ENCODE results near the gene ALK.

ALK gene

DNA sequence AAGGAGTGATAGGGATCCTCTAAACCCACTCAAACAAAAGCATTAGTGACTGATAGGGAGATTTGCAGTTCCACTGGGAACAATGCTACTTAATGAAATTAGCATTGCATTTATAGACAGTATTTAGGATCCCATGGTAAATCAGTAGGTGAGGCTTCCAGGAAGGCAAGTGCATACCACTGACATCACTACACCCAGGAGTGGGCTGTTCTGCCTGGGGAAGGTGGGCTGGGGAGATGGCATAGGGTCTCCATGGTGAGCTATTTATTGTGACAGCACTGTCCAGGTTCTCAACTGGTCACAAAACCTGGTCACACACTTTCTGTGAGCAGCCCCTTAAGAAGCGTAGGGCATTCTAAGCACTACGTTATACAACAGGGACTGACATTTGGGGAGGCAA, 262.2 kb downstream of the ALK start:
- no peak for DNase-seq (ENCODE audit: low read depth)
- TF ChIP-seq POLR2A (IDR thresholded peaks at IDR 0.05; ENCODE audit: extremely low read depth, insufficient read length), result no peak

DNA sequence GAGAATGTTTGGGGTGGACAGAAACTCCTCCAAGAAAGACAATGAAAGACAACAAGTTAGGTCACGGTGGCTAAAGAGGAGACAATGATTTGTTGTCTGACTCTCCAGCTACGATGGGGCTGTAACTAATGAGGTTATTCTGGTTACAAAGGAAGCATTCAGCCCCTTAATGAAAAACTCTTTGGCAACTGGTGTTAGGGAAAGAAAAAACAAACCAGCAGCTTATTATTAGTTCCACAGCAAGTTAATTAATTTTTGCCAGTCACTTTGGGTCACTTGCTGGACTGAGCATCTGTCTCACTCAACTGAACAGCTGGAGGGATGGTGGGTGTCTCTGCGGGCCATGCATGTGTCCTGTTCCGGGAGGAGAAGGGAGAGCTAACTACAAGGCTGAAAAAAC, 263.7 kb downstream of the ALK start:
- no peak overlapping the region for H3K4me3 ChIP-seq (ENCODE audit: low read depth, low read length)
- TF ChIP-seq POLR2A (IDR thresholded peaks at IDR 0.05; ENCODE audit: extremely low read depth, insufficient read length) (no peak), MAX (IDR thresholded peaks at IDR 0.05; ENCODE audit: low read depth, low read length) (no peak), MYC (IDR thresholded peaks at IDR 0.05; ENCODE audit: low read depth, low read length) (no peak), CTCF (IDR thresholded peaks at IDR 0.05; ENCODE audit: low read depth, low read length) (no peak)
- no peak for DNase-seq (ENCODE audit: low read depth)

More for the DNA sequence above, 262.2 kb downstream of the ALK start:
- H3K4me3 ChIP-seq (ENCODE audit: low read depth, low read length), result no peak overlapping the region

- no peak for DNase-seq (ENCODE audit: low read depth)
- no peak for TF ChIP-seq CTCF (IDR thresholded peaks at IDR 0.05; ENCODE audit: low read depth, low read length)
- TF ChIP-seq MYC (IDR thresholded peaks at IDR 0.05; ENCODE audit: low read depth, low read length), result no peak
- TF ChIP-seq POLR2A (IDR thresholded peaks at IDR 0.05; ENCODE audit: extremely low read depth, insufficient read length), result no peak
- TF ChIP-seq MAX (IDR thresholded peaks at IDR 0.05; ENCODE audit: low read depth, low read length), result no peak
- H3K4me3 ChIP-seq (ENCODE audit: low read depth, low read length), result no peak overlapping the region
These were observed 265.8 kb downstream of the ALK start for GRCh38 chr2:29655391-29656086.

DNA sequence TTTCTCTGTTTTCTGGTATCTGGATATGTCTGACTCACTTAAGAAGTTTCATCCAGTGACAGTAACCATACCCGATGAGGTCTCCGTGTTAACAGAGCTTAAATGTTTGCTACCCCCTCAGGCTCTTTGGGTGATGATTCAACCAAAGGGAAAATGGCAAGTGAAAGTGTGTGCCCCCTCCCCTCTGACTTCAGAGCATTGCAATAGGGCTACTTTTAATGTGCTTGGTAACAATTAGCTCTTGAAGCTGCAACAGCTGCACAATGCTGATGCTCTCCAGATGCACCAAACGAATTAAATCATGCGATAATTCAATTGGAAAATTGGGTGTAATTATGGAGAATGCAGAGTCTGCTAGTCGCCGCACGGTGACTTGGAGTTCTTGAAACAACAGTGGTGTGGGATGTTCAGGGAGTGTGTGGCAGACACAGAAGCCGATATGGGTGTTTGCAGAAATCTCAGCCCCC, 270.7 kb downstream of the ALK start:
- no peak for DNase-seq (ENCODE audit: low read depth)
- no peak for TF ChIP-seq MAX (IDR thresholded peaks at IDR 0.05; ENCODE audit: low read depth, low read length)
- no peak for TF ChIP-seq MYC (IDR thresholded peaks at IDR 0.05; ENCODE audit: low read depth, low read length)
- no peak for TF ChIP-seq CTCF (IDR thresholded peaks at IDR 0.05; ENCODE audit: low read depth, low read length)
- H3K4me3 ChIP-seq (ENCODE audit: low read depth, low read length), result no peak overlapping the region

- no peak for DNase-seq (ENCODE audit: low read depth)
- TF ChIP-seq MAX (IDR thresholded peaks at IDR 0.05; ENCODE audit: low read depth, low read length) (no peak), MYC (IDR thresholded peaks at IDR 0.05; ENCODE audit: low read depth, low read length) (no peak), CTCF (IDR thresholded peaks at IDR 0.05; ENCODE audit: low read depth, low read length) (no peak)
- no peak overlapping the region for H3K4me3 ChIP-seq (ENCODE audit: low read depth, low read length)
These were observed 276.4 kb downstream of the ALK start for GRCh38 chr2:29644949-29645348.

DNA sequence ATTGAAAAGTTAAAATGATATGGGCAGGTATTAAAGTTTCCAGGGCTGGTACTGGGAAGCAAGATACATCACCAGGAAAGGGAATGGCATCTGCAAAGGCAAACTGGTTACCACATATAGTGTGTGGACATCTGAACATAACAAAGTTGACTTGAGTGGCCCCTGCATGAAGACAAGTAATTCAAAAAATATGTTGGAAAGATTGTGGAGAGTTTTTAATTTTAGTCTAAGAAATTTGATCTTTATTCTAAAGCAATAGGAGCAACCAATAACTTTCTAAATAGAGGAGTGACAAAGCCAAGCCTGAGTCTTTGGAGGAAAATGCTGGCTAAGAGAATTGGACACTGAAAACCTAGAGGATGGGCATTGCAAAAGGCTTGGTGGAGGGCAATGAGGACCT, 278.2 kb downstream of the ALK start:
- no peak overlapping the region for H3K4me3 ChIP-seq (ENCODE audit: low read depth, low read length)
- TF ChIP-seq POLR2A (IDR thresholded peaks at IDR 0.05; ENCODE audit: extremely low read depth, insufficient read length) (no peak), CTCF (IDR thresholded peaks at IDR 0.05; ENCODE audit: low read depth, low read length) (no peak), MYC (IDR thresholded peaks at IDR 0.05; ENCODE audit: low read depth, low read length) (no peak), MAX (IDR thresholded peaks at IDR 0.05; ENCODE audit: low read depth, low read length) (no peak)
- no peak for DNase-seq (ENCODE audit: low read depth)

All from NB4 (cell line).